Measurements from ENCODE around the gene TMEM44.

The TMEM44 gene

DNA sequence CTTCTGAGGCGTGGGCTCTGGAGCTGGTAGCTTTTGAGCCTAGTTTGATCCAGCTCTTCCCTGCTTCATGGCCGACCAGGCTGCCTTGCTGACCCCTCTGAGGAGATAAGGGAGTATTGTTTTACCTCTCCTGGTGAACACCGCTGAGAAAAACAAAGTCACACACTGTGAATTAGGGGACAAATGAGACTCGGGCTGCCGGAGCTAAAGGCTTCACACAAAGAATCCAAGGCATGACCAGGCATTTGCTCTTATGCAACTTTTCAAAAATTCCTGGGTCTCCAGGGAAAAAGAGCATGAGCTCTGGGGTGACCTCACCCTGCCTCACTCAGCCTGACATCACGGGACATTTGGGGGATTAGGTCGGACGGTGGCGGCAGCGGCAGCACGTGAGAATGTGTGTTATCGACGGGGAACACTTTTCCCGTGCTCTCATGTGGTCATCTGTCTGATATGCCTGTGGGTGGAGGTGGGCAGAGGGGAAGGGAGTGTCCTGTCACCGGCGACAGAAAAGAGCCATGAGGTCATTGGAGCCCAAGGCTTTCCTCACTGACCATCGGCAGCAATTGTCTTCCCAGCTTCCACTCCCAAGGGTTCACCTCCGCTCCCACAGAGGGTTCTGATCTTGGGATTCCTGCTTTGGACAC is 61.0 kb downstream of the TMEM44 start:
- H3K4me3 ChIP-seq (replicated peaks in 1 of 2; ENCODE audit: low read depth in 2 of 2, low read length in 2 of 2) = peak overlapping the region; percentile 9 to 18
- TF ChIP-seq, protein P1, sequence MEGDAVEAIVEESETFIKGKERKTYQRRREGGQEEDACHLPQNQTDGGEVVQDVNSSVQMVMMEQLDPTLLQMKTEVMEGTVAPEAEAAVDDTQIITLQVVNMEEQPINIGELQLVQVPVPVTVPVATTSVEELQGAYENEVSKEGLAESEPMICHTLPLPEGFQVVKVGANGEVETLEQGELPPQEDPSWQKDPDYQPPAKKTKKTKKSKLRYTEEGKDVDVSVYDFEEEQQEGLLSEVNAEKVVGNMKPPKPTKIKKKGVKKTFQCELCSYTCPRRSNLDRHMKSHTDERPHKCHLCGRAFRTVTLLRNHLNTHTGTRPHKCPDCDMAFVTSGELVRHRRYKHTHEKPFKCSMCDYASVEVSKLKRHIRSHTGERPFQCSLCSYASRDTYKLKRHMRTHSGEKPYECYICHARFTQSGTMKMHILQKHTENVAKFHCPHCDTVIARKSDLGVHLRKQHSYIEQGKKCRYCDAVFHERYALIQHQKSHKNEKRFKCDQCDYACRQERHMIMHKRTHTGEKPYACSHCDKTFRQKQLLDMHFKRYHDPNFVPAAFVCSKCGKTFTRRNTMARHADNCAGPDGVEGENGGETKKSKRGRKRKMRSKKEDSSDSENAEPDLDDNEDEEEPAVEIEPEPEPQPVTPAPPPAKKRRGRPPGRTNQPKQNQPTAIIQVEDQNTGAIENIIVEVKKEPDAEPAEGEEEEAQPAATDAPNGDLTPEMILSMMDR (IDR thresholded peaks at IDR 0.05; ENCODE audit: low read depth, low read length) = no peak
- peak; percentile 97 to 99 for DNase-seq (ENCODE audit: low read depth in 2 of 2)

- H3K4me3 ChIP-seq (replicated peaks in 1 of 2; ENCODE audit: low read depth in 2 of 2, low read length in 2 of 2) = no peak overlapping the region
- TF ChIP-seq, protein P1 (IDR thresholded peaks at IDR 0.05; ENCODE audit: low read depth, low read length) = no peak
- DNase-seq (ENCODE audit: low read depth in 2 of 2) = peak in 1 of 2 donors; percentile 91
These were observed 61.6 kb downstream of the TMEM44 start for GRCh38 chr3:194571491-194572142.

DNA sequence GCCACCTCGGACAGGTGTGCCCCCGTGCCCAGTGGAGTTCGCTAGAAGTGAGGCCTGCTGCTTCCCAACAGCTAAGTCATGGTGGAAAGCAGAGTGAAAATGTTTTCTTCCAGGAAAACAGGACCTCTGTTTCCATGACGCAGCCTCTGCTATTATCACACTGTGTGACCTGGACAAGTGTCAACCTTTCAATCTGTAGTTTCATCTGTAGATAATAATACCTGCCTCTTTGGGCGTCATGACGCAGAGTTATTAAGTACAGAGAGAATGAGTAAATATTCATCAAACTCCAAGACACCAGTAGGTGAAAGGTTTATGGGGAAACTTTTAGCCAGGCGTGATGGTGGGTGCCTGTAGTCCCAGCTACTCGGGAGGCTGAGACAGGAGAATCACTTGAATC is 62.3 kb downstream of the TMEM44 start:
- DNase-seq (ENCODE audit: low read depth in 2 of 2) = no peak
- H3K4me3 ChIP-seq (replicated peaks in 1 of 2; ENCODE audit: low read depth in 2 of 2, low read length in 2 of 2) = no peak overlapping the region
- TF ChIP-seq, protein P1 (IDR thresholded peaks at IDR 0.05; ENCODE audit: low read depth, low read length) = no peak

DNA sequence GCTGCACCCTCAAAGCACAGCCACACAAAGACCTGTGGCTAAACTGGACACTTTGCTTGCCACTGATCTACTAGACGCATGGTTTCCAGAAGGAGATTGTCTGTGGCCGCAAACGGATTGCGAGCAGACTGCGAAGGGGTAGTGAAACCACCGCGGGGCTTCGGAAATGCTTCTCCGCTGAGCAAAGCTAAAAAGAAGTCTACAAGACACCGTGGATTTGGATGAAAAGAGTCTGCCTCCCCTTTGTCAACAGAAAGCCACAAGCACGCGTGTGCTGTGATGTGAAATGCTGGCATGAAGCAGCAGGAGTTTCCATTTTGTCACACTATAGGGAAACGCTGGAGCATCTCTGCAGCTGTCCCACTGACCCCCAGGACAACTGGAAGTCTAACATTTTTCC is 63.0 kb downstream of the TMEM44 start:
- TF ChIP-seq, protein P1 (IDR thresholded peaks at IDR 0.05; ENCODE audit: low read depth, low read length) = no peak
- no peak overlapping the region for H3K4me3 ChIP-seq (replicated peaks in 1 of 2; ENCODE audit: low read depth in 2 of 2, low read length in 2 of 2)
- no peak for DNase-seq (ENCODE audit: low read depth in 2 of 2)

GRCh38 chr3:194569252-194569651 is 64.0 kb downstream of the TMEM44 start:
- no peak for DNase-seq (ENCODE audit: low read depth in 2 of 2)
- TF ChIP-seq, protein P1 (IDR thresholded peaks at IDR 0.05; ENCODE audit: low read depth, low read length) = no peak

GRCh38 chr3:194565597-194566190 is 67.5 kb downstream of the TMEM44 start:
- DNase-seq (ENCODE audit: low read depth in 2 of 2) = peak; percentile 48 to 62
- TF ChIP-seq, protein P1 (IDR thresholded peaks at IDR 0.05; ENCODE audit: low read depth, low read length) = no peak
- H3K4me3 ChIP-seq (replicated peaks in 1 of 2; ENCODE audit: low read depth in 2 of 2, low read length in 2 of 2) = no peak overlapping the region

More at GRCh38 chr3:194569252-194569651, 64.0 kb downstream of the TMEM44 start:
- H3K4me3 ChIP-seq (replicated peaks in 1 of 2; ENCODE audit: low read depth in 2 of 2, low read length in 2 of 2) = no peak overlapping the region

Data from cardiac fibroblast (primary cell).